ENCODE measurements around the gene TOX2. TPM values are rescaled to one million over a fixed set of nuclear protein-coding genes. Genes with fewer than 3 reads are reported as not detected.

TOX2 gene
- total and polyA plus RNA-seq, 4 donors, result 1.2 to 15.4 (median 9.0) TPM

GRCh38 chr20:43913291-43914025 lies 1.2 kb upstream of the TOX2 start:
- DNase-seq (ENCODE audit: low read depth in 4 of 6, low spot score in 6 of 6), result no peak
- Histone ChIP-seq H3K36me3 (ENCODE audit: control insufficient read depth, insufficient read depth, low read length) (no peaks in the 10 kb centered on the region), H3K4me1 (ENCODE audit: control insufficient read depth, insufficient read depth, low read length) (peaks cover 29% of the 10 kb centered on the region), H3K27ac (ENCODE audit: low read depth, low read length) (no peak overlapping the region), H3K9me3 (ENCODE audit: control insufficient read depth, insufficient read depth, low read length) (peaks cover 4% of the 10 kb centered on the region), H3K27me3 (ENCODE audit: control insufficient read depth, insufficient read depth, low read length) (peaks cover 26% of the 10 kb centered on the region), H3K4me3 (ENCODE audit: low read depth, low read length) (no peak overlapping the region)
- WGBS (ENCODE audit: insufficient coverage), result 100% methylated on average over 2 of the region's 3 CpGs

DNA sequence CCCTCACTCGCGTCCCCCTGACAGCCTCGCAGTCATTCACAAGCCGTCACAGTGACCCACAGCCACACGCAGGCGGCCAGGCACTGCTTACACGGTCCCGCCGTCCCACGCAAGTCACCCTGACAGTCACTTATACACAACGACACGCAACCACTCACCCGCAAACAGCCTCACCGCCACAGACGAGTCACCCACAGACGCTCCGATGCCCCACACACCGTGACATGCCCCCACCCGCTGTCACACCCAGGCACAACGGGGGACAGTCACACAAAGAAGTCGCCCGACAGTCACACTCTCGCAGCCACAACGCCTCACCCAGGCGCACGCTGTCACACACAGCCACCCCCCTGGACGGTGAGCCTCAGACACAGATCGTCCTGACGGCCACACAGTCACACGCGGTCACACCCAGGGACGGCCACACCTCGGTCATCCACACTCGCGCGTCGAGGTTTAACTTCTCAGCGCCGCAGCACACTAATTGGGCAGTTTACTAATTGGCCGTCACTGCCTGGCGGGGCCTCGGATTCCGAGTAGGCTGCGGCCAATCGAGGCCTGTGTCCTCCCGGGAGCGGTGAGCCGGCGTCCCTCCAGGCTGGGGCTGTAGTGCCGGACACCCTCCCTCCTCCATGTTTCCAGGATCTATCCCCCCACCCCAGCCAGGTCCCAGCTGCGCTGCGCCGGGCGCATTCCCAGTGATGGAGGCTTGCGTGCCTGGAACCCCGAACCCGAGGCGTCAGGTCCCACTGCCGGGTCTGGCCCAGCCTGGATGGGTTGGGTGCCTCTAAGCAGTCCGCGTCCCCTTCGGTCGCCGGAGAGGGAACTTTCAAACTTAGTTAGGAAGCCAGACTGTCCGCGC lies 790 bp downstream of the TOX2 start:
- H3K4me1 ChIP-seq (ENCODE audit: control insufficient read depth, insufficient read depth, low read length), result peaks cover 29% of the 10 kb centered on the region
- H3K36me3 ChIP-seq (ENCODE audit: control insufficient read depth, insufficient read depth, low read length), result no peaks in the 10 kb centered on the region
- DNase-seq (ENCODE audit: low read depth in 4 of 6, low spot score in 6 of 6), result peak in 2 of 6 donors; percentile 18 to 26
- 3% methylated on average over 66 of the region's 66 CpGs for WGBS (ENCODE audit: insufficient coverage)
- peaks cover 26% of the 10 kb centered on the region for H3K27me3 ChIP-seq (ENCODE audit: control insufficient read depth, insufficient read depth, low read length)
- peaks cover 4% of the 10 kb centered on the region for H3K9me3 ChIP-seq (ENCODE audit: control insufficient read depth, insufficient read depth, low read length)
- H3K4me3 ChIP-seq (ENCODE audit: low read depth, low read length), result peak overlapping the region; percentile 23
- no peak overlapping the region for H3K27ac ChIP-seq (ENCODE audit: low read depth, low read length)

GRCh38 chr20:43916073-43916880 lies 1.6 kb downstream of the TOX2 start:
- DNase-seq (ENCODE audit: low read depth in 4 of 6, low spot score in 6 of 6), result peak in 1 of 6 donors; percentile 30
- peaks cover 26% of the 10 kb centered on the region for H3K27me3 ChIP-seq (ENCODE audit: control insufficient read depth, insufficient read depth, low read length)

GRCh38 chr20:43916881-43917371 lies 2.3 kb downstream of the TOX2 start:
- peaks cover 4% of the 10 kb centered on the region for H3K9me3 ChIP-seq (ENCODE audit: control insufficient read depth, insufficient read depth, low read length)
- peaks cover 26% of the 10 kb centered on the region for H3K27me3 ChIP-seq (ENCODE audit: control insufficient read depth, insufficient read depth, low read length)
- 64% methylated on average over 9 of the region's 9 CpGs for WGBS (ENCODE audit: insufficient coverage)
- H3K27ac ChIP-seq (ENCODE audit: low read depth, low read length), result no peak overlapping the region
- H3K4me3 ChIP-seq (ENCODE audit: low read depth, low read length), result no peak overlapping the region
- no peaks in the 10 kb centered on the region for H3K36me3 ChIP-seq (ENCODE audit: control insufficient read depth, insufficient read depth, low read length)
- H3K4me1 ChIP-seq (ENCODE audit: control insufficient read depth, insufficient read depth, low read length), result peaks cover 29% of the 10 kb centered on the region
- no peak for DNase-seq (ENCODE audit: low read depth in 4 of 6, low spot score in 6 of 6)

More at GRCh38 chr20:43916073-43916880, 1.6 kb downstream of the TOX2 start:
- H3K36me3 ChIP-seq (ENCODE audit: control insufficient read depth, insufficient read depth, low read length), result no peaks in the 10 kb centered on the region
- peak overlapping the region; percentile 23 for H3K4me3 ChIP-seq (ENCODE audit: low read depth, low read length)
- H3K9me3 ChIP-seq (ENCODE audit: control insufficient read depth, insufficient read depth, low read length), result peaks cover 4% of the 10 kb centered on the region
- 10% methylated on average over 50 of the region's 50 CpGs for WGBS (ENCODE audit: insufficient coverage)
- H3K4me1 ChIP-seq (ENCODE audit: control insufficient read depth, insufficient read depth, low read length), result peaks cover 29% of the 10 kb centered on the region
- no peak overlapping the region for H3K27ac ChIP-seq (ENCODE audit: low read depth, low read length)

DNA sequence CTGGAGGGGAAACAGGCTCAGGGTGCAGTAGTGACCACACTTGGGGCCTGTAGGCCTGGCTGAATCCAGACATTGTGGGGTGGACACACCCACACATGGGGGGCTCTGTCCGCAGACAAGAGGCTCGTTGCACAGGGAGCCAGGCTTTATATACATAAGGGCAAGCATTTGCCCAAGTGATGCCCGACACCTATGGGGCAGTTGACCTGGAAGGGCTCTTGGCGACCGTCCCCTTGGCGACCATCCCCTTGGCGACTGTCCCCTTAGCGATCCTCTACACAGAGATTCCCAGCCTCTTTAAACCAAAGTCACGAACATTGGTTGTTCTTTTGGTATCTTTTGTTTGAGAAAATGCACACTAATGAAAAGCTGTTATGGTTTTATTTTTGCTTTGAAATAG lies 2.7 kb downstream of the TOX2 start:
- Histone ChIP-seq H3K27ac (ENCODE audit: low read depth, low read length) (no peak overlapping the region), H3K9me3 (ENCODE audit: control insufficient read depth, insufficient read depth, low read length) (peaks cover 2% of the 10 kb centered on the region), H3K4me1 (ENCODE audit: control insufficient read depth, insufficient read depth, low read length) (peaks cover 29% of the 10 kb centered on the region), H3K4me3 (ENCODE audit: low read depth, low read length) (no peak overlapping the region), H3K27me3 (ENCODE audit: control insufficient read depth, insufficient read depth, low read length) (peaks cover 26% of the 10 kb centered on the region), H3K36me3 (ENCODE audit: control insufficient read depth, insufficient read depth, low read length) (no peaks in the 10 kb centered on the region)
- DNase-seq (ENCODE audit: low read depth in 4 of 6, low spot score in 6 of 6), result no peak
- 62% methylated on average over 3 of the region's 9 CpGs for WGBS (ENCODE audit: insufficient coverage)

- H3K27ac ChIP-seq (ENCODE audit: low read depth, low read length), result no peak overlapping the region
- no peak overlapping the region for H3K4me3 ChIP-seq (ENCODE audit: low read depth, low read length)
- 100% methylated on average over 3 of the region's 6 CpGs for WGBS (ENCODE audit: insufficient coverage)
- peaks cover 23% of the 10 kb centered on the region for H3K27me3 ChIP-seq (ENCODE audit: control insufficient read depth, insufficient read depth, low read length)
- no peaks in the 10 kb centered on the region for H3K9me3 ChIP-seq (ENCODE audit: control insufficient read depth, insufficient read depth, low read length)
- peaks cover 25% of the 10 kb centered on the region for H3K4me1 ChIP-seq (ENCODE audit: control insufficient read depth, insufficient read depth, low read length)
- H3K36me3 ChIP-seq (ENCODE audit: control insufficient read depth, insufficient read depth, low read length), result no peaks in the 10 kb centered on the region
- no peak for DNase-seq (ENCODE audit: low read depth in 4 of 6, low spot score in 6 of 6)
Measured at GRCh38 chr20:43919686-43920403, 5.2 kb downstream of the TOX2 start.

- H3K9me3 ChIP-seq (ENCODE audit: control insufficient read depth, insufficient read depth, low read length), result no peaks in the 10 kb centered on the region
- peaks cover 24% of the 10 kb centered on the region for H3K4me1 ChIP-seq (ENCODE audit: control insufficient read depth, insufficient read depth, low read length)
- H3K4me3 ChIP-seq (ENCODE audit: low read depth, low read length), result no peak overlapping the region
- no peak for DNase-seq (ENCODE audit: low read depth in 4 of 6, low spot score in 6 of 6)
- H3K27me3 ChIP-seq (ENCODE audit: control insufficient read depth, insufficient read depth, low read length), result peaks cover 14% of the 10 kb centered on the region
- no peaks in the 10 kb centered on the region for H3K36me3 ChIP-seq (ENCODE audit: control insufficient read depth, insufficient read depth, low read length)
- WGBS (ENCODE audit: insufficient coverage), result 98% methylated on average over 4 of the region's 4 CpGs
- H3K27ac ChIP-seq (ENCODE audit: low read depth, low read length), result no peak overlapping the region
Measured at GRCh38 chr20:43920797-43921196, 6.1 kb downstream of the TOX2 start.

- Histone ChIP-seq H3K27ac (ENCODE audit: low read depth, low read length) (no peak overlapping the region), H3K4me1 (ENCODE audit: control insufficient read depth, insufficient read depth, low read length) (peaks cover 19% of the 10 kb centered on the region), H3K9me3 (ENCODE audit: control insufficient read depth, insufficient read depth, low read length) (no peaks in the 10 kb centered on the region), H3K27me3 (ENCODE audit: control insufficient read depth, insufficient read depth, low read length) (peaks cover 9% of the 10 kb centered on the region), H3K4me3 (ENCODE audit: low read depth, low read length) (no peak overlapping the region), H3K36me3 (ENCODE audit: control insufficient read depth, insufficient read depth, low read length) (no peaks in the 10 kb centered on the region)
- WGBS (ENCODE audit: insufficient coverage), result 90% methylated on average over 2 of the region's 2 CpGs
- DNase-seq (ENCODE audit: low read depth in 4 of 6, low spot score in 6 of 6), result no peak
Measured at GRCh38 chr20:43921227-43921780, 6.7 kb downstream of the TOX2 start.
